Thyroid gland (tissue), 4 donors: ENCODE measurements around the gene PDCD2L.

ENCODE experiments used
- POLR2A ChIP-seq, 2 donors: fragments of 450-650 bp; IDR thresholded peaks; one replicate each; pipeline ENCODE4 v1.6.1; 2017; ENCODE audit warnings: antibody characterized with exemption in 2 of 2, mild to moderate bottlenecking in 2 of 2, moderate library complexity in 1 of 2
- TF ChIP-seq, protein P1 (sequence below), 6 experiments: fragments of 200-600 bp in 3 of 6; fragments of 450-650 bp in 3 of 6; sonication (generic) in 3 of 6; IDR thresholded peaks; one replicate each; pipeline ENCODE4 v1.5.1; 2016 to 2019; ENCODE audit warnings: antibody characterized with exemption in 6 of 6, mild to moderate bottlenecking in 2 of 6, inconsistent platforms in 1 of 6, moderate library complexity in 1 of 6

DNA sequence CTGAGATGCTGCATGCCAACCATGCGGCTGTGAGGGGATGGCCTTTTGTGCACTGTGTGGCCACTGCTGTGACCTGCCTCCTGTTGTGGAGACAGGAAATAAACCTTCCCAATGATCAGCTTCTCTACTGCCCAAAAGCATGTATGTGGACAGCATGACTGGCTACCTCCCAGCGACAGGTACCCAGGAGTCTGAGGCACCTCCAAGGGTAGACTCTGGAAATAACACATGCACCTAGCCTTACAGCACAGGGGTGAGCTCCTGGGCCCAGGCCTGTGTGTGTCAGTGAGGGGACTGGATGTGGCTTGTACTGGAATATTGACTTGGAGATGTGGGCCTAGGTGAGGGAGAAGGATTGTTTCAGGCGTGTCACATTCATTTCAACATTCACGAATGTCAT, 46.8 kb upstream of the PDCD2L start:
- TF ChIP-seq, protein P1, sequence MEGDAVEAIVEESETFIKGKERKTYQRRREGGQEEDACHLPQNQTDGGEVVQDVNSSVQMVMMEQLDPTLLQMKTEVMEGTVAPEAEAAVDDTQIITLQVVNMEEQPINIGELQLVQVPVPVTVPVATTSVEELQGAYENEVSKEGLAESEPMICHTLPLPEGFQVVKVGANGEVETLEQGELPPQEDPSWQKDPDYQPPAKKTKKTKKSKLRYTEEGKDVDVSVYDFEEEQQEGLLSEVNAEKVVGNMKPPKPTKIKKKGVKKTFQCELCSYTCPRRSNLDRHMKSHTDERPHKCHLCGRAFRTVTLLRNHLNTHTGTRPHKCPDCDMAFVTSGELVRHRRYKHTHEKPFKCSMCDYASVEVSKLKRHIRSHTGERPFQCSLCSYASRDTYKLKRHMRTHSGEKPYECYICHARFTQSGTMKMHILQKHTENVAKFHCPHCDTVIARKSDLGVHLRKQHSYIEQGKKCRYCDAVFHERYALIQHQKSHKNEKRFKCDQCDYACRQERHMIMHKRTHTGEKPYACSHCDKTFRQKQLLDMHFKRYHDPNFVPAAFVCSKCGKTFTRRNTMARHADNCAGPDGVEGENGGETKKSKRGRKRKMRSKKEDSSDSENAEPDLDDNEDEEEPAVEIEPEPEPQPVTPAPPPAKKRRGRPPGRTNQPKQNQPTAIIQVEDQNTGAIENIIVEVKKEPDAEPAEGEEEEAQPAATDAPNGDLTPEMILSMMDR (IDR thresholded peaks at IDR 0.05) = no peak
- no peak for TF ChIP-seq POLR2A (IDR thresholded peaks at IDR 0.05)
